GM12878 (cell line): ENCODE measurements around the gene PI4K2A. TPM values are rescaled to one million over a fixed set of nuclear protein-coding genes. Genes with fewer than 3 reads are reported as not detected.
"Not testable (repeated sequence)": the region's sequence is repeated elsewhere in the genome, so short reads cannot be mapped to it uniquely, and the experiment has no call there.

Source experiments
- ATAC-seq: fragments of 200-7000 bp; cut with Tn5 transposase; 3 replicates; pipeline ENCODE4 v1.9.1; 2020; ENCODE audit warnings: mild to moderate bottlenecking, moderate library complexity
- BruUV-seq: library from RNA; stranded (reverse); fragments of 400-500 nt; replicated peaks from 2 replicates; lab custom pipeline; 2021; lab: Mats Ljungman, UMichigan
- CTCF ChIA-PET: fragments of 300-600 bp; sonication (Branson Sonifier 250); formaldehyde crosslinking; extraction: SDS; loops from one replicate; lab custom pipeline; 2021; ENCODE audit warnings: inconsistent platforms; lab: Yijun Ruan, JAX
- POLR2A ChIA-PET: fragments of 350-600 bp; formaldehyde crosslinking; extraction: SDS; loops from one replicate; lab custom pipeline; 2021; ENCODE audit warnings: inconsistent platforms; lab: Charles Lee
- RAD21 ChIA-PET: fragments of 300-600 bp; sonication (Branson Sonifier 250); formaldehyde crosslinking; loops from one replicate; lab custom pipeline; 2023; ENCODE audit warnings: antibody characterized with exemption; ENCODE audit not compliant: unreplicated experiment; lab: Charles Lee
- SMC1A ChIA-PET: fragments of 300-600 bp; sonication (Branson Sonifier 250); formaldehyde crosslinking; loops from one replicate; lab custom pipeline; 2023; ENCODE audit not compliant: unreplicated experiment, uncharacterized antibody; lab: Charles Lee
- DNase-seq: peaks from one replicate; pipeline ENCODE4 v3.0.0-alpha.2; 2011; ENCODE audit warnings: low read depth, low spot score
- FAIRE-seq: peaks from 3 replicates; lab custom pipeline; 2011; peaks lifted over from hg19 to GRCh38; lab: Jason Lieb, UNC
- H2AFZ ChIP-seq: 2 replicates; pipeline ENCODE4 v1.6.0; 2011; ENCODE audit warnings: low read depth, low read length, control low read depth; ENCODE audit not compliant: control insufficient read depth
- H3K27ac ChIP-seq: 2 replicates; pipeline ENCODE4 v1.5.1; 2011; ENCODE audit warnings: control low read depth; ENCODE audit not compliant: control insufficient read depth, insufficient read depth
- H3K27me3 ChIP-seq, 2 experiments: replicated peaks in 1 of 2; 2 replicates each; pipeline versions ENCODE4 v1.6.0 to v1.6.1; 2011; ENCODE audit warnings: low read length in 1 of 2; ENCODE audit not compliant: control insufficient read depth in 2 of 2, insufficient read depth in 2 of 2
- H3K36me3 ChIP-seq, 2 experiments: 2 replicates each; pipeline ENCODE4 v1.5.1; 2011; ENCODE audit warnings: low read length in 1 of 2; ENCODE audit not compliant: control insufficient read depth in 2 of 2, insufficient read depth in 2 of 2
- H3K4me1 ChIP-seq: 2 replicates; pipeline ENCODE4 v1.6.1; 2011; ENCODE audit warnings: mild to moderate bottlenecking, low read length, moderate library complexity, mixed read lengths; ENCODE audit not compliant: control insufficient read depth, insufficient read depth
- H3K4me2 ChIP-seq: 2 replicates; pipeline ENCODE4 v1.6.0; 2011; ENCODE audit warnings: control low read depth; ENCODE audit not compliant: control insufficient read depth, insufficient read depth
- H3K4me3 ChIP-seq: fragments of 200-600 bp; sonication (generic); 2 replicates; pipeline ENCODE4 v1.5.1; 2016
- H3K79me2 ChIP-seq: 2 replicates; pipeline ENCODE4 v1.6.0; 2011; ENCODE audit warnings: low read length; ENCODE audit not compliant: control insufficient read depth, insufficient read depth
- H3K9ac ChIP-seq: 2 replicates; pipeline ENCODE4 v1.8.0; 2011; ENCODE audit warnings: low read length, control low read depth, mixed read lengths; ENCODE audit not compliant: control insufficient read depth, insufficient read depth
- H3K9me3 ChIP-seq: replicated peaks from 3 replicates; pipeline ENCODE4 v1.5.1; 2011; ENCODE audit warnings: mild to moderate bottlenecking, low read length; ENCODE audit not compliant: control insufficient read depth, insufficient read depth
- H4K20me1 ChIP-seq: 2 replicates; pipeline ENCODE4 v1.6.0; 2011; ENCODE audit not compliant: control insufficient read depth, insufficient read depth
- CHD1 ChIP-seq: IDR thresholded peaks from 2 replicates; pipeline ENCODE4 v1.6.1; 2012; ENCODE audit warnings: low read depth, low read length, improper control_type of control experiment
- IRF4 ChIP-seq: IDR thresholded peaks from 2 replicates; pipeline ENCODE4 v1.6.1; 2011; ENCODE audit warnings: low read depth, low read length
- RAD21 ChIP-seq: IDR thresholded peaks from 2 replicates; pipeline ENCODE4 v1.6.1; 2011; ENCODE audit warnings: mild to moderate bottlenecking, low read depth, low read length, moderate library complexity; ENCODE audit not compliant: insufficient read depth
- SMC3 ChIP-seq: IDR thresholded peaks from 2 replicates; pipeline ENCODE4 v1.6.1; 2011; ENCODE audit warnings: low read length, improper control_type of control experiment, borderline replicate concordance
- YY1 ChIP-seq: IDR thresholded peaks from 2 replicates; pipeline ENCODE4 v1.6.1; 2011; ENCODE audit warnings: low read depth, mild to moderate bottlenecking, low read length
- ZNF217 ChIP-seq: fragments of 450-650 bp; IDR thresholded peaks from 2 replicates; pipeline ENCODE4 v1.6.1; 2017; ENCODE audit warnings: antibody characterized with exemption, mild to moderate bottlenecking
- WGBS: methylation state at CpG from one replicate; pipeline ENCODE4 v1.1.6; 2016; ENCODE audit warnings: low lambda C conversion rate; ENCODE audit not compliant: insufficient replicate concordance, insufficient coverage; ENCODE audit errors: missing lambda C conversion rate; 5-methylcytosine and 5-hydroxymethylcytosine counted together
- in situ Hi-C: fragments of 300-500 bp; cut with MboI; formaldehyde crosslinking; loops from 9 replicates; pipeline ENCODE4 v1.14.3; 2018; ENCODE audit warnings: mixed read lengths
- intact Hi-C: fragments of 100-400 bp; cut with micrococcal nuclease; formaldehyde crosslinking; loops from one replicate; pipeline ENCODE4 v1.14.2; 2022; ENCODE audit not compliant: unreplicated experiment
- polyA plus RNA-seq, 11 experiments: library from polyadenylated mRNA; depleted of rRNA in 4 of 11; unstranded in 6 of 11; stranded (reverse) in 5 of 11; fragments of >200 nt; fragmentation: Nextera tagmentation in 4 of 11; fragmentation: Illumina TruSeq in 1 of 11; extraction: Ambion mirVana in 4 of 11; extraction: Trizol in 1 of 11; gene quantifications; 1 replicate in 1 of 11; 2 replicates in 10 of 11; pipeline versions ENCODE4 v1.2.1 to v1.2.3, GENCODE V29; 2011 to 2016; ENCODE audit warnings: inconsistent platforms in 2 of 11, missing spikeins in 2 of 11, low read depth in 1 of 11
- total RNA-seq, 4 experiments: library from RNA; depleted of rRNA in 3 of 4; stranded (reverse); fragments of >200 nt in 3 of 4; fragmentation: Illumina TruSeq in 1 of 4; extraction: Trizol in 1 of 4; gene quantifications; 2 replicates each; pipeline versions ENCODE4 v1.2.1 to v1.2.3, GENCODE V29; 2013 to 2021
- TF ChIP-seq, protein P1 (sequence below), 3 experiments: IDR thresholded peaks in 2 of 3; conservative IDR thresholded peaks in 1 of 3; 2 replicates each; pipeline ENCODE4 v1.5.1; 2011; ENCODE audit warnings: low read depth in 3 of 3, low read length in 3 of 3, mild to moderate bottlenecking in 3 of 3, control low read depth in 2 of 3, moderate library complexity in 2 of 3, inconsistent platforms in 1 of 3, mixed read lengths in 1 of 3; ENCODE audit not compliant: control insufficient read depth in 2 of 3, insufficient read depth in 1 of 3; ENCODE audit errors: extremely low read depth in 1 of 3
- TF ChIP-seq, protein P2 (sequence below): fragments of 450-650 bp; formaldehyde crosslinking; IDR thresholded peaks from 2 replicates; pipeline ENCODE4 v1.4.0; 2022; ENCODE audit warnings: mild to moderate bottlenecking, moderate library complexity

The PI4K2A gene
- total and polyA plus RNA-seq, 10 of the 15 experiments (the other 5 are each of a cell fraction or from before 2014, with no cell fraction given), result 1.5 to 14.5 (median 10.0) TPM

DNA sequence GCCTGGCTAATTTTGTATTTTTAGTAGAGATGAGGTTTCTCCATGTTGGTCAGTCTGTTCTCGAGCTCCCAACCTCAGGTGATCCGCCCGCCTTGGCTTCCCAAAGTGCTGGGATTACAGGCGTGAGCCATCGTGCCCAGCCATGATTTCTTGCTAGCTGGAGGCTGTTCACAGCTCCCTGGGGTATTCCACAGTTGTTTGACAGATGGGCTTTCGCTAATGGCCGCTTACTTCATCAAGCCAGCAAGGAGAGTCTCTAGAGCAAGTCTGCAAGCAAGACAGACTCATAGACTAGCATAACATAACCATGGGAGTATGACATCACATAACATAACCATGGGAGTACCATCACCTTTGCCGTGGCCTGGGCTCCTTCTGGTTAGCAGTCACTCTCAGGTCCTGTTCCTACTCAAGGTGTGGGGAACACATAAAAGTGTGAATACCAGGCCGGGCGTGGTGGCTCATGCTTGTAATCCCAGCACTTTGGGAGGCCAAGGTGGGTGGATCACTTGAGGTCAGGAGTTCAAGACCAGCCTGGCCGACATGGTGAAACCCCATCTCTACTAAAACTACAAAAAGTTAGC is 57.7 kb downstream of the PI4K2A start:
- CTCF ChIA-PET, result interaction anchor here (0.7 to 3.1 kb wide), 8 partner anchors 11 to 49 kb away, joined by 3 to 12 read pairs (median 4); partner anchors contain the start of genes AVPI1 and ZFYVE27
- H3K27me3 ChIP-seq, H3K79me2 ChIP-seq, H3K4me1 ChIP-seq, H3K4me2 ChIP-seq, DNase-seq, H3K27ac ChIP-seq, H3K9me3 ChIP-seq, H2AFZ ChIP-seq, H4K20me1 ChIP-seq, BruUV-seq, FAIRE-seq, intact Hi-C loops, H3K9ac ChIP-seq, H3K36me3 ChIP-seq, ATAC-seq, H3K4me3 ChIP-seq: not testable (repeated sequence)
- POLR2A ChIA-PET, result interaction anchor here (1.2 kb wide), 1 partner anchor 11 kb away, joined by 3 read pairs; the partner anchor contains the start of gene AVPI1
- SMC1A ChIA-PET, result interaction anchor here (0.9 kb wide), 1 partner anchor 19 kb away, joined by 3 read pairs; no protein-coding TSS in a partner anchor
- in situ Hi-C loops, result loop anchor here (5.0 kb wide), 1 partner anchor 1296 kb away; no protein-coding TSS in a partner anchor
- RAD21 ChIA-PET, result interaction anchor here (1.2 kb wide), 1 partner anchor 14 kb away, joined by 3 read pairs; no protein-coding TSS in a partner anchor
- 49% methylated on average over 11 of the region's 11 CpGs for WGBS

DNA sequence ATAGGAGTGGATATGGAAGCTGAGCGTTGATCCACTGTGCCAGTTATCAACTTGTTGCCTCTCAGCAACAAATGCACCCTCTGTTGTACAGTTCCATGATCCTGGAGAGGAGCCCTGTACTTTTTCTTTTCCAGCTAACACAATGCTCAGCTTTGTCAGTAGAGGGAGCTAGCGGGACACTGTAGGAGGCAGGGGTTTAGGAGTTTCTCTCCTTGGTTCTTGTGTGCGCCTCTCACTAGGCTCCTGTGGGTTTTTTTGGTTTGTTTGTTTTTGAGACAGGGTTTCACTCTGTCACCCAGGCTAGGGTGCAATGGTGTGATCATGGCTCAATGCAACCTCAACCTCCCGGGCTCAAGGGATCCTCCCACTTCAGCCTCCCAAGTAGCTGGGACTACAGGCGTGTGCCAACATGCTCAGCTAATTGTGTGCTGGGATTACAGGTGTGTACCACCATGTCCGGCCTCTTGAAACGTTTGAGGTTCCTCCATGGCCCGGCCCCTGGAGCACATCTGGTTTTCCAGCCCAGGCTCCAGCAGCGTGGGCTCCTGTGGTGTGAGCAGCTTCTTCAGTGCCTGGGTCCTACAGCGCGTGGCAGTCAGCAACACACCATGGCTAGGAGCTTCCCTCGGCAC is 61.1 kb downstream of the PI4K2A start:
- no TSS peak for BruUV-seq
- 0 out of 2 replicates have a peak, but pooled peaks cover 3% of the 10 kb centered on the region for H3K4me1 ChIP-seq
- FAIRE-seq, result peak; percentile 75
- no peaks in the 10 kb centered on the region for H3K9me3 ChIP-seq
- RAD21 ChIA-PET, result interaction anchor here (0.5 to 3.9 kb wide), 17 partner anchors 8 to 341 kb away, joined by 3 to 24 read pairs (median 6); partner anchors contain the start of genes ANKRD2, AVPI1 and ZFYVE27
- H3K27ac ChIP-seq, result no peak overlapping the region
- DNase-seq, result no peak
- H3K27me3 ChIP-seq, result no peaks in the 10 kb centered on the region; a peak in 2 of 4 replicates
- H3K9ac ChIP-seq, result no peak overlapping the region
- no peak overlapping the region for H3K4me3 ChIP-seq
- no peaks in the 10 kb centered on the region for H3K79me2 ChIP-seq
- CTCF ChIA-PET, result interaction anchor here (0.6 to 14.9 kb wide), 28 partner anchors 8 to 1298 kb away, joined by 3 to 416 read pairs (median 4); partner anchors contain the start of genes ANKRD2, AVPI1, MARVELD1 and ZFYVE27
- POLR2A ChIA-PET, result interaction anchor here (0.8 to 1.2 kb wide), 3 partner anchors 19 to 35 kb away, joined by 3 to 6 read pairs (median 4); partner anchors contain the start of gene ZFYVE27
- H3K4me2 ChIP-seq, result no peak overlapping the region
- TF ChIP-seq SMC3 (peak; percentile 73; the same call in 1 of the 2 replicates), YY1 (peak; percentile 23; the same call in 1 of the 2 replicates), IRF4 (no peak), CHD1 (no peak), ZNF217 (no peak), RAD21 (peak; percentile 89)
- TF ChIP-seq, protein P1, sequence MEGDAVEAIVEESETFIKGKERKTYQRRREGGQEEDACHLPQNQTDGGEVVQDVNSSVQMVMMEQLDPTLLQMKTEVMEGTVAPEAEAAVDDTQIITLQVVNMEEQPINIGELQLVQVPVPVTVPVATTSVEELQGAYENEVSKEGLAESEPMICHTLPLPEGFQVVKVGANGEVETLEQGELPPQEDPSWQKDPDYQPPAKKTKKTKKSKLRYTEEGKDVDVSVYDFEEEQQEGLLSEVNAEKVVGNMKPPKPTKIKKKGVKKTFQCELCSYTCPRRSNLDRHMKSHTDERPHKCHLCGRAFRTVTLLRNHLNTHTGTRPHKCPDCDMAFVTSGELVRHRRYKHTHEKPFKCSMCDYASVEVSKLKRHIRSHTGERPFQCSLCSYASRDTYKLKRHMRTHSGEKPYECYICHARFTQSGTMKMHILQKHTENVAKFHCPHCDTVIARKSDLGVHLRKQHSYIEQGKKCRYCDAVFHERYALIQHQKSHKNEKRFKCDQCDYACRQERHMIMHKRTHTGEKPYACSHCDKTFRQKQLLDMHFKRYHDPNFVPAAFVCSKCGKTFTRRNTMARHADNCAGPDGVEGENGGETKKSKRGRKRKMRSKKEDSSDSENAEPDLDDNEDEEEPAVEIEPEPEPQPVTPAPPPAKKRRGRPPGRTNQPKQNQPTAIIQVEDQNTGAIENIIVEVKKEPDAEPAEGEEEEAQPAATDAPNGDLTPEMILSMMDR (IDR thresholded peaks at IDR 0.05 in 2 of 3, conservative IDR thresholded peaks at IDR 0.05 in 1 of 3; ENCODE audit: control insufficient read depth in 2 of 3, extremely low read depth in 1 of 3, insufficient read depth in 1 of 3, low read depth in 3 of 3, low read length in 3 of 3), result peak; percentile 87 to 91 (median 89)
- TF ChIP-seq, protein P2, sequence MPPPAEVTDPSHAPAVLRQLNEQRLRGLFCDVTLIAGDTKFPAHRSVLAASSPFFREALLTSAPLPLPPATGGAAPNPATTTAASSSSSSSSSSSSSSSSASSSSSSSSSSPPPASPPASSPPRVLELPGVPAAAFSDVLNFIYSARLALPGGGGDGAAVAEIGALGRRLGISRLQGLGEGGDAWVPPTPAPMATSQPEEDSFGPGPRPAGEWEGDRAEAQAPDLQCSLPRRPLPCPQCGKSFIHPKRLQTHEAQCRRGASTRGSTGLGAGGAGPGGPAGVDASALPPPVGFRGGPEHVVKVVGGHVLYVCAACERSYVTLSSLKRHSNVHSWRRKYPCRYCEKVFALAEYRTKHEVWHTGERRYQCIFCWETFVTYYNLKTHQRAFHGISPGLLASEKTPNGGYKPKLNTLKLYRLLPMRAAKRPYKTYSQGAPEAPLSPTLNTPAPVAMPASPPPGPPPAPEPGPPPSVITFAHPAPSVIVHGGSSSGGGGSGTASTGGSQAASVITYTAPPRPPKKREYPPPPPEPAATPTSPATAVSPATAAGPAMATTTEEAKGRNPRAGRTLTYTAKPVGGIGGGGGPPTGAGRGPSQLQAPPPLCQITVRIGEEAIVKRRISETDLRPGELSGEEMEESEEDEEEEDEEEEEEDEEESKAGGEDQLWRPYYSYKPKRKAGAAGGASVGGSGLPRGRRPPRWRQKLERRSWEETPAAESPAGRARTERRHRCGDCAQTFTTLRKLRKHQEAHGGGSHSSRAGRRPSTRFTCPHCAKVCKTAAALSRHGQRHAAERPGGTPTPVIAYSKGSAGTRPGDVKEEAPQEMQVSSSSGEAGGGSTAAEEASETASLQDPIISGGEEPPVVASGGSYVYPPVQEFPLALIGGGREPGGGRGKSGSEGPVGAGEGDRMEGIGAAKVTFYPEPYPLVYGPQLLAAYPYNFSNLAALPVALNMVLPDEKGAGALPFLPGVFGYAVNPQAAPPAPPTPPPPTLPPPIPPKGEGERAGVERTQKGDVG, result no peak
- intact Hi-C loops (loop anchor here (1.0 to 10.0 kb wide), 2 partner anchors 30 to 343 kb away; no protein-coding TSS in a partner anchor), in situ Hi-C loops (no loop called here)
- 36% methylated on average over 12 of the region's 12 CpGs for WGBS
- SMC1A ChIA-PET, result interaction anchor here (1.0 to 6.4 kb wide), 11 partner anchors 8 to 340 kb away, joined by 4 to 38 read pairs (median 6); partner anchors contain the start of genes AVPI1 and ZFYVE27
- H3K36me3 ChIP-seq, result no peaks in the 10 kb centered on the region
- ATAC-seq, result peak; percentile 96
- H2AFZ ChIP-seq, result no peak overlapping the region; the same call in 1 of the 2 replicates
- no peaks in the 10 kb centered on the region for H4K20me1 ChIP-seq
